ENCODE results near the gene MTOR.

MTOR gene

DNA sequence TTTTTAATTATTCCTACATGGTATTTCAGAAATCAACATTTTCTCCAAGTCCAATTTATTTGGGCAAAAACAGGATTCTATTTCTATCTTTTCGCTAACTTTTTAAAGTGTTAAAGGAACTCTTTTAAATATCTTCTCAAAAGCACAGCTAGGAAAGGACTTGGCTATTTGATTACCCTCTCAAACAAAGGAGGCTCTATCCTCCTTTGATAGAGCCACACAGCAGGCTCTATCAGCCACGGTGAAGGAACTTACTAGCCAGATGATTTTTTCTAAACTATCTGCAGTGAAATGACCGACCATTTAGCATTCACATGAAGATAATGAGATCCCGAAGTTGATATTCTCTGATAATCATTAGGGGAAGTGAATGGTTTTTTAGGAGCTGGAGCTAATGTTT, 64.1 kb downstream of the MTOR start:
- no peak overlapping the region for H3K4me3 ChIP-seq (ENCODE audit: low read depth, low read length)
- TF ChIP-seq CTCF (IDR thresholded peaks at IDR 0.05; ENCODE audit: low read depth, low read length), result no peak

DNA sequence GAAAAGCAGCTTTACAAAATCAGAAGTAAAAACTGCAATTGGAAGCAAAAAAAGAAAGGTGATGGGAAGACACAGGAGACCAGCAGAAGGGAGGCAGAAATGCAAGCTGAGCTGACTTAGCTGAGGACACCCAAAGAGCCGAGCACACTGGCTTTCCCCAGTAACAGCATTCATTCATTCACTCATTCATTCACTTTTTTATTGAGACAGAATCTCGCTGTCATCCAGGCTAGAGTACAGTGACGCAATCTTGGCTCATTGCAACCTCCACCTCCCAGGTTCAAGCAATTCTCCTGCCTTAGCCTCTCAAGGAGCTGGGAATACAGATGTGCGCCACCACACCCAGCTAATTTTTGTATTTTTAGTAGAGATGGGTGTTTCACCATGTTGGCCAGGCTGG, 65.0 kb downstream of the MTOR start:
- H3K4me3 ChIP-seq (ENCODE audit: low read depth, low read length), result no peak overlapping the region
- no peak for TF ChIP-seq CTCF (IDR thresholded peaks at IDR 0.05; ENCODE audit: low read depth, low read length)

GRCh38 chr1:11196945-11197344, 65.4 kb downstream of the MTOR start:
- no peak for TF ChIP-seq CTCF (IDR thresholded peaks at IDR 0.05; ENCODE audit: low read depth, low read length)
- H3K4me3 ChIP-seq (ENCODE audit: low read depth, low read length), result no peak overlapping the region

DNA sequence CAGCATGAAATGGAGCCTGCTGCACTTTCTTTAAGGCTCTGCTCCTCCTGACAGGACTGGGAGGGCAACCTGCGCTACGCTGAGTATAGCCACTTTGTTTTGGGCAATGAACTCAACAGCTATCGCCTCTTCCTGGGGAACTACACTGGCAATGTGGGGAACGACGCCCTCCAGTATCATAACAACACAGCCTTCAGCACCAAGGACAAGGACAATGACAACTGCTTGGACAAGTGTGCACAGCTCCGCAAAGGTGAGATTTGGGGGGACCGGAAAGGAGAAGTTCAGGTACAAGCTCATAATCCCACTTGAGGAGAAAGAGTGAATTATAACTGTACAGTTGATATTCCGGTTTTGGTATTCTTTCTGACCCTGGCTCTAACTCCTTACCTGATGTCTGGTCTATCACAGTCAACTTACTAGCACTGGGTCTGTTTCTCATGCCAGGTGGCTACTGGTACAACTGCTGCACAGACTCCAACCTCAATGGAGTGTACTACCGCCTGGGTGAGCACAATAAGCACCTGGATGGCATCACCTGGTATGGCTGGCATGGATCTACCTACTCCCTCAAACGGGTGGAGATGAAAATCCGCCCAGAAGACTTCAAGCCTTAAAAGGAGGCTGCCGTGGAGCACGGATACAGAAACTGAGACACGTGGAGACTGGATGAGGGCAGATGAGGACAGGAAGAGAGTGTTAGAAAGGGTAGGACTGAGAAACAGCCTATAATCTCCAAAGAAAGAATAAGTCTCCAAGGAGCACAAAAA, 67.8 kb downstream of the MTOR start:
- no peak for TF ChIP-seq CTCF (IDR thresholded peaks at IDR 0.05; ENCODE audit: low read depth, low read length)
- no peak overlapping the region for H3K4me3 ChIP-seq (ENCODE audit: low read depth, low read length)

DNA sequence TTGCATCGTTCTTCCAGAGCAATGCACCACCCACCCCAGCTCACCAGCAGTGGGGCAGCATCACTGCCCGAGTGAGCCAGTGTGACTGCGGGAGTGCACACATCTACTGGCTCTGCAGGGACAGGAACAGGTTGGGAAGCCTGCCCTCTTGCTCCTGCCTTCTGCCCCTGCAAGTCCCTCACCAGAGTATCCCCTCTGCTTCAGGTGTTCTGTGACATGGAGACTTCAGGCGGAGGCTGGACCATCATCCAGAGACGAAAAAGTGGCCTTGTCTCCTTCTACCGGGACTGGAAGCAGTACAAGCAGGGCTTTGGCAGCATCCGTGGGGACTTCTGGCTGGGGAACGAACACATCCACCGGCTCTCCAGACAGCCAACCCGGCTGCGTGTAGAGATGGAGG, 69.0 kb downstream of the MTOR start:
- no peak for TF ChIP-seq CTCF (IDR thresholded peaks at IDR 0.05; ENCODE audit: low read depth, low read length)
- no peak overlapping the region for H3K4me3 ChIP-seq (ENCODE audit: low read depth, low read length)

- TF ChIP-seq CTCF (IDR thresholded peaks at IDR 0.05; ENCODE audit: low read depth, low read length), result no peak
Observed at GRCh38 chr1:11188858-11189451, 73.4 kb downstream of the MTOR start, which contains the start of gene ANGPTL7. TSS of gene ANGPTL7 (plus strand) at chr1:11189355. CDS start at chr1:11189580, 225 bp downstream.

DNA sequence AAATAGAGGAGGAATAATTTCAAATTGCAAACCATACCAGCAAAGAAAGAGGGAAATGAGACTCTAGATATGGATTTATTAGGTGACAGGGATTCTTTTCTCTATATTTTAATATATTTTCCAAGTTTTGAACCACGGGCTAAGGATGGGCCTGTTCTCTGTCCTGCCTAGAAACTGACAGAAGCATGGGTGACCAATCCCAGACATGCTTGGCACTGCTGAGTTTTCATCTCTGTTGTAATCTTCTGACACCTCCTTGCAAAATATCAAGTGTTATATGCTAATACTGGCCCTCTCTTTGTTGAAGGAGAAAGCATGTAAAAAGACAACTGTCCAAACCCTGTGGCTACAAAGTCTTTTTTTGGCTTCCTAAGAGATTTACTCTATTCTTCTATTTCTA, 74.0 kb downstream of the MTOR start:
- no peak overlapping the region for H3K4me3 ChIP-seq (ENCODE audit: low read depth, low read length)
- no peak for TF ChIP-seq CTCF (IDR thresholded peaks at IDR 0.05; ENCODE audit: low read depth, low read length)

More at GRCh38 chr1:11188858-11189451, 73.4 kb downstream of the MTOR start, which contains the start of gene ANGPTL7:
- no peak within 1 kb of the TSS for H3K4me3 ChIP-seq (ENCODE audit: low read depth, low read length)

Measured in WI38 (cell line).